NCI-H1417 (cell line): Measurements from ENCODE around the gene NR2E3.

Source experiments
- DNase-seq, 3 experiments: peaks; one replicate each; lab custom pipeline; 2025; lab: John Stamatoyannopoulos, UW

NR2E3 gene

GRCh38 chr15:71810256-71811035, at the start of gene NR2E3:
Gene NR2E3 (plus strand): TSS chr15:71810554. CDS start chr15:71810744, 190 bp downstream.
- DNase-seq = peak in 2 of 3 experiments; percentile 46 to 68

GRCh38 chr15:71760852-71761251, 49.5 kb upstream of the NR2E3 start:
- DNase-seq = no peak

- DNase-seq = no peak
Observed at GRCh38 chr15:71761649-71762048, 48.7 kb upstream of the NR2E3 start.

GRCh38 chr15:71768184-71768583, 42.2 kb upstream of the NR2E3 start:
- DNase-seq = no peak

- no peak for DNase-seq
Observed at GRCh38 chr15:71773206-71773859, 37.0 kb upstream of the NR2E3 start.

GRCh38 chr15:71775856-71776255, 34.5 kb upstream of the NR2E3 start:
- DNase-seq = no peak

GRCh38 chr15:71776304-71776703, 34.0 kb upstream of the NR2E3 start:
- DNase-seq = no peak

GRCh38 chr15:71777216-71777943, 33.0 kb upstream of the NR2E3 start:
- DNase-seq = no peak

- no peak for DNase-seq
Observed at GRCh38 chr15:71779073-71779797, 31.1 kb upstream of the NR2E3 start.

GRCh38 chr15:71780115-71780976, 30.0 kb upstream of the NR2E3 start:
- DNase-seq = peak; percentile 4 to 65 (median 16)

- DNase-seq = no peak
Observed at GRCh38 chr15:71781179-71781964, 29.0 kb upstream of the NR2E3 start.

- DNase-seq = no peak
Observed at GRCh38 chr15:71781965-71782265, 28.4 kb upstream of the NR2E3 start.

- DNase-seq = peak in 1 of 3 experiments; percentile 23
Observed at GRCh38 chr15:71782422-71783165, 27.8 kb upstream of the NR2E3 start.

- DNase-seq = no peak
Observed at GRCh38 chr15:71784719-71785118, 25.6 kb upstream of the NR2E3 start.

GRCh38 chr15:71785996-71786395, 24.4 kb upstream of the NR2E3 start:
- DNase-seq = no peak

GRCh38 chr15:71786673-71787072, 23.7 kb upstream of the NR2E3 start:
- DNase-seq = no peak

- DNase-seq = no peak
Observed at GRCh38 chr15:71788646-71789579, 21.4 kb upstream of the NR2E3 start.

GRCh38 chr15:71789616-71790015, 20.7 kb upstream of the NR2E3 start:
- no peak for DNase-seq

GRCh38 chr15:71790081-71790480, 20.3 kb upstream of the NR2E3 start:
- no peak for DNase-seq
